AG04449 (cell line): ENCODE data around the gene ADORA2A.

Experiments used
- CTCF ChIA-PET: fragments of 350-600 bp; formaldehyde crosslinking; extraction: SDS; loops from one replicate; lab custom pipeline; 2021; ENCODE audit warnings: antibody characterized with exemption; lab: Yijun Ruan, JAX
- POLR2A ChIA-PET: fragments of 400-600, 350-600 bp; formaldehyde crosslinking; extraction: SDS; loops from one replicate; lab custom pipeline; 2020; ENCODE audit warnings: antibody characterized with exemption, inconsistent platforms; lab: Yijun Ruan, JAX
- DNase-seq: peaks from one replicate; pipeline ENCODE4 v3.0.0-alpha.2; 2010; ENCODE audit warnings: low read depth, low spot score
- H3K4me3 ChIP-seq: 2 replicates; pipeline ENCODE4 v1.5.1; 2011; ENCODE audit warnings: low read depth, mild to moderate bottlenecking, control low read depth, low read length
- CTCF ChIP-seq: IDR thresholded peaks from one replicate; pipeline ENCODE4 v1.5.1; 2011; ENCODE audit warnings: mild to moderate bottlenecking, moderate library complexity, low read length, control low read depth, inconsistent platforms; ENCODE audit not compliant: insufficient read depth; ENCODE audit errors: missing control alignments

ADORA2A gene

DNA sequence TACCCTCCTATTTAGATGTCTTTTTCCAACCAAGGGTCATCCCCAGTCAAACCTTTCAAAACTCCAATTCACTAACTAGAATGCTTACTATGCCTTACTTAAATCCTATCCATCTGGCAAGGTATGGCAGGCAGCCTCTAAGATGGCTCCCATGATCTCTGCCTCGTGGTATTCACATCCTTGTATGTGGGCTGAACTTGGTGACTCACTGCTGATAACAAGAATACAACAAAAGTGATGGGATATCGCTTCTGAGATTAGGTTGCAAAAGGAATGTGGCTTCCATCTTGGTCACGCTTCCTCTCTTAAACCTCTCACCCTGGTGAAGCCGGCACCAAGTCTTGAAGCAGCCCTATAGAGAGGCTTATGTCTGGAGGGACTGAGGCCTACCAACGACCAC, 38.2 kb downstream of the ADORA2A start:
- H3K4me3 ChIP-seq = no peak overlapping the region
- POLR2A ChIA-PET = no interaction called here
- no peak for DNase-seq
- no peak for TF ChIP-seq CTCF
- CTCF ChIA-PET = interaction anchor here (1.2 to 2.1 kb wide), 5 partner anchors 9 to 40 kb away, joined by 3 to 11 read pairs (median 4); no protein-coding TSS in a partner anchor

DNA sequence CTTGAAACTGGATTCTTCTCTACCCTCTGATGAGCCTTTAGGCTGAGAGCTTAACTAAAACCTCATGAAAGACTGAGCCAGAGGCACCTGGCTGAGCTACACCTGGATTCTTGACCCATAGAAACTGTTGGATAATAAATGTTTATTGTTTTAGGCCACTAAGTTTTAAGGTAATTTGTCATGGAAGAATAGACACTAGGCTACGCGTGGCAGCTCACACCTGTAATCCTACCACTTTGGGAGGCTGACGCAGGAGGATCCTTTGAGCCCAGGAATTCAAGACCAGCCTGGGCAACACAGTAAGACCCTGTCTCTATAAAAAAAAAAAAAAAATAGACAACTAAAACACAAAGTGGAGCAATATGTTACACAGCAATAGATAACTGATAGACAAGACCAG, 38.6 kb downstream of the ADORA2A start:
- TF ChIP-seq CTCF = no peak
- no peak for DNase-seq
- ChIA-PET POLR2A (no interaction called here), CTCF (interaction anchor here (1.5 to 2.1 kb wide), 4 partner anchors 9 to 39 kb away, joined by 3 to 11 read pairs (median 4); no protein-coding TSS in a partner anchor)
- no peak overlapping the region for H3K4me3 ChIP-seq

GRCh38 chr22:24466716-24467328, 39.4 kb downstream of the ADORA2A start:
- H3K4me3 ChIP-seq = no peak overlapping the region
- CTCF ChIA-PET = interaction anchor here (1.0 to 2.1 kb wide), 4 partner anchors 8 to 36 kb away, joined by 3 to 11 read pairs (median 4); no protein-coding TSS in a partner anchor
- DNase-seq = no peak

DNA sequence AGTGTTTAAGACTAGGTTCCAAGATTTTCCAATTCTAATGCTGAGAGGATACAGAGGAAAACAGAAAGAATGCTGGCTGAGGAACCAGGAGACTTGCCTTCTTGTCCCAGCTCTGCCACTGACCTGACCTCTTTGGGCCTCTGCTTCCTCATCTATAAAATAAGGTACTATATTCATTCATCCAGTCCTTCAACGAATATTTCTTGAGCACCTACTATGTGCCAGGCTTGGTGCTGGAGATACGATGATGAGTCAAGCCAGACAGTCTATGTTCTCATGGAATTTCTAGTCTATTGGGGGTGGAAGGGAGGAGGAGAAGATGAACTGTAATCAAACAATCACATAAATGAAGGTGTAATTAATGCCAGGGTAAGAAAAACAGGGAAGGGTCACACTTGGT, 39.9 kb downstream of the ADORA2A start:
- ChIA-PET POLR2A (no interaction called here), CTCF (interaction anchor here (1.0 to 2.1 kb wide), 3 partner anchors 8 to 36 kb away, joined by 3 to 11 read pairs (median 4); no protein-coding TSS in a partner anchor)
- no peak overlapping the region for H3K4me3 ChIP-seq
- no peak for TF ChIP-seq CTCF
- no peak for DNase-seq

More at GRCh38 chr22:24466716-24467328, 39.4 kb downstream of the ADORA2A start:
- TF ChIP-seq CTCF = no peak
- POLR2A ChIA-PET = no interaction called here

GRCh38 chr22:24471570-24471969, 44.2 kb downstream of the ADORA2A start:
- CTCF ChIA-PET = interaction anchor here (0.8 to 1.4 kb wide), 2 partner anchors 31 to 314 kb away, joined by 3 to 5 read pairs; no protein-coding TSS in a partner anchor
- POLR2A ChIA-PET = no interaction called here
- no peak for TF ChIP-seq CTCF
- no peak overlapping the region for H3K4me3 ChIP-seq
- DNase-seq = no peak

GRCh38 chr22:24473284-24473683, 45.9 kb downstream of the ADORA2A start:
- no peak for DNase-seq
- ChIA-PET CTCF (interaction anchor here (0.9 kb wide), 1 partner anchor 49 kb away, joined by 3 read pairs; no protein-coding TSS in a partner anchor), POLR2A (no interaction called here)
- TF ChIP-seq CTCF = no peak
- no peak overlapping the region for H3K4me3 ChIP-seq
